IPS-NIHi7 (cell line): ENCODE data around the gene PTPN20.
"Not testable (repeated sequence)": the region's sequence is repeated elsewhere in the genome, so short reads cannot be mapped to it uniquely, and the experiment has no call there.

Experiments
- DNase-seq: peaks from one replicate; pipeline ENCODE4 v3.0.0; 2012; ENCODE audit warnings: mixed read lengths; ENCODE audit errors: extremely low spot score

Gene PTPN20, protein sequence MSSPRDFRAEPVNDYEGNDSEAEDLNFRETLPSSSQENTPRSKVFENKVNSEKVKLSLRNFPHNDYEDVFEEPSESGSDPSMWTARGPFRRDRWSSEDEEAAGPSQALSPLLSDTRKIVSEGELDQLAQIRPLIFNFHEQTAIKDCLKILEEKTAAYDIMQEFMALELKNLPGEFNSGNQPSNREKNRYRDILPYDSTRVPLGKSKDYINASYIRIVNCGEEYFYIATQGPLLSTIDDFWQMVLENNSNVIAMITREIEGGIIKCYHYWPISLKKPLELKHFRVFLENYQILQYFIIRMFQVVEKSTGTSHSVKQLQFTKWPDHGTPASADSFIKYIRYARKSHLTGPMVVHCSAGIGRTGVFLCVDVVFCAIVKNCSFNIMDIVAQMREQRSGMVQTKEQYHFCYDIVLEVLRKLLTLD

DNA sequence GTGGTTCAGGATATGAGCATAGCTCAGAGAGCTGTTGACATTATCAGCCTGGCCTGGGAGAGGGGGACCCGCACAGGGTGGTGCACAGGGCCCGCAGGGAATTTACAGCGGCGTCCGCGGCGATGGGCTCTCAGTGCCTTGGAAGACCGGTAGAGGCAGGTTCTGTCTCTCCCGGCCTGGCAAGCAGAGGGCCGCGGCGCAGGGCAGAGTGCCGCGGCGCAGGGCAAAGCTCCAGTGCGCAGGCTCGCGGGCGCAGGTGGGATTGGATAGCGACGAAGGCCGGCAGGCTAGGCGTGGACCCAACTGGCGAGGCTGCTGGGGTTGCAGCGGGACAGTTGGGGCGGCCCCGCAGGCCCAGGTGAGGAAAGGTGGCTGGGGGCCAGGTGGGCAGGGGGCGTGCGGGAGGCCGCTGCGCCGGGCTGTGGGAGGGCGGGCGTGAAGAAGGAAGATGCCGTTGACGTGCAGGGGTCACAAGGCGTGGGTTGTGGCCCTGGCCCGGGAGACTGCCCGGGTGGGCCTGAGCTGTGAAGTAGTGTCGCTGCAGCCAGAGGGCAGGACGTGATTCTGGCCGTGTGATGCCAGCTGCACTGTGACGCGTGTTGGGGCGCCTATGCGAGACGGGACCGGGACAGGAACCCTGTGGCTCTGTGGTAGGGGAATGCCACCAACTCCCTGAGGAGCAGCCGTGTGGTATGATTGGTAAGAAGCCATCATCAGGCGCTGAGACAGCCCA is at the start of gene PTPN20:
TSS of gene PTPN20 (plus strand) at position 285 of the 733 bp plus-strand sequence. CDS start 21,072 bp downstream, outside the sequence.
- DNase-seq, result peak; percentile 2

DNA sequence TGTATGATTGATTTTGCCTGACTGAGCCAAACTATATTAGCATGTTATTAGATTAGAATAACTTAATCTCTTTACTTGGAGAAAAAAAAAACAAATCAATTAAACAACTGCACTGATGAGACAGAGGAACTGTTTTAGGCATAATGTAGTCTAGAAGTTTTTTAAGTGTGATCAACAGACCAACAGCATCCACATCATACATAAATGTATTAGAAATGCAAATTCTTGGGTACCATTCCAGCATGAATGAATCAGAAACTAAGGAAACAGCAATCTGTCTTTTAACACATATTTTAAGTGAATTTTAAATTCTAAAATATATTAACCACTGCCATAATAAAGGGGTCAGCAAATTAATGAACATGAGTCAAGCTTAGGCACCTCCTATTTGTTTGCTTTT is 41.5 kb upstream of the PTPN20 start:
- DNase-seq, result not testable (repeated sequence)

DNA sequence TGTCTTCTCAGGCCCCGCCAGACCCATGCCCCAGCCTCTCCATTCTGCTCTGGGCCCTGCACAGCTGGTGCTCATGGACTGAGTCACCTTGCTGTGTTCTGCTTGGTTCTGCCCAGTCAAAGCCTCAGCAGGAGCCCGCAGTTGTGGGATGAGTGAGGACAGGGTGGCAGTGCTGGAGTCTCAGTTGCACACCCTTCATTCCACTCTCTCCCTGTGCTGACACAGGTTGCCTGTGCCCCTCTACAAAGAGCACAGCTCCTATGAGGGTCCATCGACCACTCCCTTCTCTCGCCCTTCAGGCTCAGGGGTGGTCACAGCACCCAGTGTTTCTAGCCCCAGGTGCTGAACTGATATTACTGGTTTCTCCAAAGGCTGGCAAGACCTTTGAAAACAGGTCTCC is 39.6 kb upstream of the PTPN20 start:
- not testable (repeated sequence) for DNase-seq

DNA sequence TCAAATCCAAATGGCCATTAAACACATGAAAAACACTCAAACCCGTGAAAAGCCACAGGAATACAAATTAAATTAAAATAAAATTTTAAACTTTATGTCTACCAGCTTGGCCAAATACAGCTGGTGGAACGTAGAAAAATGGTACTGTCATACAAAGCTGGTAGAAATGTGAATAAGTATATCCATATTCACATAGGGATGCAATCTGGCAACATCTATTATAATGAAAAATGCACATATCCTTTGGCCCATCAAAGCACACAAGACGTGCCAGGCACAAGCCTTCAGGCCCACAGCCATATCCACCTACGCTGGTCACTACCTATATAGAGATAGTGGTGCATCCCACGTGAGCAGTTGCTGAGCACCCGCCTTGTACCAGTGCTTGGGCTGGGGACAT is 35.9 kb upstream of the PTPN20 start:
- DNase-seq, result not testable (repeated sequence)

DNA sequence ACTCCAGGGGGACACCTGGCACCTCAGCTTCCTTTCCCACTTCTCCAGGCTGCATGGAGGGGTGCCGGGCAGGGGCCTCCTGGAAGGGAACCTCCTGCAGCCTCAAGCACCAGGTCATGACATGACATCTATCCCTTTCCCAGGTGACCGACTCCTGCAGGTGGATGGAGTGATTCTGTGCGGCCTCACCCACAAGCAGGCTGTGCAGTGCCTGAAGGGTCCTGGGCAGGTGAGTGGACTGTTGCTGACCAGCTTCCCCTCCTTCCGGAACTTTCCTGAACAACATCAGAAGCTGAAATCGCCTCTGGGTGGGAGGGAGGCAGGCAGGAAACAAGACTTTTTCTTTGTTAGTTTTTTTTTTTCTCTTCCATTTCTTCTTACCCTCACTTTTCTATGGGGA is 34.5 kb upstream of the PTPN20 start:
- not testable (repeated sequence) for DNase-seq

DNA sequence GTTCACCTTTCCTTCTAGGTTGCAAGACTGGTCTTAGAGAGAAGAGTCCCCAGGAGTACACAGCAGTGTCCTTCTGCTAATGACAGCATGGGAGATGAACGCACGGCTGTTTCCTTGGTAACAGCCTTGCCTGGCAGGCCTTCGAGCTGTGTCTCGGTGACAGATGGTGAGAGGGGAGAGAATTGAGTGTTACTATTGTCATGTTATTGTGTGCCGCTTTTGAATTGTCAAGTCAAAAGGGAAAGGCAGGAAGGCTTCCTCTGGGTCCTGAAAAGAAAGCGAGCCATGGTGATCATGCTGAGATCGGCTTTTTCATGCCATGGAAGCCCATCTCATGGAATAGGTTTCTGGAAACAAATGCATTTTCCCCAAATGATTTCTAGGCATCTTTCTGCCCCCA is 32.5 kb upstream of the PTPN20 start:
- not testable (repeated sequence) for DNase-seq

DNA sequence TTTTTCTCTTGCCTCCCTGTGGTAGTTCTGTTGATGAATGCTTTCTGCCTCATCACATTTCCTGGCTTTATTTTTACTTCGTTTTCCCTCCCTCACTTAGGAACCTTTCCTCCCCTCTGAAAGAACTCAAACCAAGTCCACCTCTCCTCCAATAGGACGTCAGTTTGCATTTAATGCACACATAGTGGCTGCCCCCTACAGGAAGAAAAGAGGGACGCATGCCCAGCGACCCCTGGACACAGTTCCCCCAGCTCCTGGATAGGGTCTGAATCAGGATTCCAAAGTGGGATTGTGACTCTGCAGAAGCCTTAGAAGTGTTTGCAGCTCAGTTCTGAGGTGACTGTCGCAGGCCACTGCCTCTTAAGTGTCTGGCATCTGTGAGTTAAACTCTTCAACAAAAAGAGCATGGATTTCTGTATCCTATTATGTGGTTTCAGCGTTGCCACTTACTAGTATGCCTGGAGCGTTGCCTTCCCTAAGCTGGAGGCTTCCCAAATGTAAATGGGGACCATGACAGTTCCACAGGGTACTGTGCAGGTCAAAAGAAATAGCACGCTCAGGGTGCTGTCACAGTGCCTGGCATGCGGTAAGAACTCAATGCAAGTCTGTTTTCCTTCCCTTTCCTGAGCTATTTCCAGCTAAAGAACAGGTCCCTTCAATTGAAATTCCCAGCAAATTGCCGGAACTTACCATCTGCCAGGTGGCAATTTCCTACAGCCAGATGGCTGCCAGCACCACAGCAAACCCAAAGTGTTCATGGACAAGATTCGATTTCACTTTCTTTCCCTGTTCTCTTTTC is 20.2 kb upstream of the PTPN20 start:
- DNase-seq, result not testable (repeated sequence)

DNA sequence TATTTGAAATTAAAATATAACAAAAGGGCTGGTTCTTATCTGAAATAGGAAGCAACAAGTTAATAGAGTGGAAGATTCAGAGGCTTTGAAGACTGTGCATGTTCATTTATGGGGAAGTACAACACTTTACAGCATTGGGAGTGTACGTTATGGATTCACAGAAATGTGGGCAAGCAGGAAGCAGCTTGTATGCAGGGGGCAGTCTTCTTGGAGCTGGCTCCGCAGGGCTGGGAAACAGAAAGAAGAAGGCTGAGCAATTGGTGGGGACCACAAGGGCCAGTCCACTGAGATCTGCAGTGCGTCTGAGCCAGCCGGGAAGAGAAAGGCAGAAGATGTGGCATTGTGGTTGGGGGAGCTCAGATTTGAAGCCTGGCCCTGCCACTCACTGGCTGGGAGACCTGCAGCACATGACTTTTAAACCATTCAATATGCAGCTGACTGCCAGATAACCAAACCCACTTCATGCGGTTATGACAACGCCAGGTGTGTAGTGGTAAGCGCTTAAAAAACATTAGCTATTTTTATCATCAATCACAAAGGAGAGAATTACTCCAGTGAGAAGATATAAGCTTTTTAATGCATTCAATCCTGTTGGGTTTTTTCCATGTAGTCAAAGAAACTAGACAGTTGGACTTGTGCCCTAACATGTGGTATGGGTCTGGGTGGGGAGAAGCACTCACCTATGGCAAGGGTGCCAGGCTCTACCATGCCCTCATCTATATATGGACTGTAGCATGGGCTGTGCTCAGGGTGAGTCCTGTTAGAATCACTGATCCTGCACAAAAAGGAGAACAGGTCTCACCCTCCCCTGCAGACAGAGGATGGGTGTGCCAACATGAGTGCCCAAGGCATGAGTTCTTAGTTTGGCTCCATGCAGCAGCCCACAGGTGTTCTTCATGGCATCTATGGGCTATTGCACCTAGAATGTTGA is 14.2 kb upstream of the PTPN20 start:
- not testable (repeated sequence) for DNase-seq

DNA sequence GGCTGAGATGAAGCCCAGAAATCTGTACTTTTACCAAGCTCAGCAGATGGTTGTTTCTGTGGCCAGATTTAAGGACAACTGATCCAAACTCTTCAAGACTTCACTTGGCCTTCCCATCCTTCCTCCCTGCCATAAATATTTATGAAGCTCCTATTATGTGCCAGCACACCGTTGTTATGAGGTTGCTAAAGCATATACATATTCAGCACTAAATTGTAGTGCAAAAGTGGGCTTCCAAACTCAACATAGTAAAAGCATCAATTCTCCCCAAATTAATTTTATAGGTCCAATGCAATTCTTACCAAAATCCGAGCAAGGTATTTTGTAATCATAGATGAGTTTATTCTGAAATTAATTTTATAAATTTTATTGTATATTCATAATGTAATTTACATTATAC is 10.0 kb upstream of the PTPN20 start:
- not testable (repeated sequence) for DNase-seq

DNA sequence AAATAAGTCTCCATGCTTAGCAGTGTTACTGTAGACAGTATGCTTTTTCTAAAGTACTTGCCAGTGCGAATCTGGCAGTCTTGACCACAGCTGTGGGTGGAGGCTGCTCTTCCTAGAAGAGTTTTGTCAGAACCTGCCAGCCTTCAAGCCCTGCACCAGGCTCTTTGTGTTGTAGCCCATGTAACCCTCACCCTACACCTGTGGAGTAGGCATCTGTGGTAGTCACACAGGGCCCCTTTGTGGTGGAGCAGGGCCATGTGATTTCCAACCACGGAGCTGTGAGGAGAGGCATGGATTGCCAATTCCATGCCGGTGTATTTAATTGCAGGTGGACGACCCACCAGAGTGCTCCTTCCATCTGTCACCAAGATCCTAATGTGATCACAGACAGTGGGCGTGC is 7.4 kb upstream of the PTPN20 start:
- not testable (repeated sequence) for DNase-seq

DNA sequence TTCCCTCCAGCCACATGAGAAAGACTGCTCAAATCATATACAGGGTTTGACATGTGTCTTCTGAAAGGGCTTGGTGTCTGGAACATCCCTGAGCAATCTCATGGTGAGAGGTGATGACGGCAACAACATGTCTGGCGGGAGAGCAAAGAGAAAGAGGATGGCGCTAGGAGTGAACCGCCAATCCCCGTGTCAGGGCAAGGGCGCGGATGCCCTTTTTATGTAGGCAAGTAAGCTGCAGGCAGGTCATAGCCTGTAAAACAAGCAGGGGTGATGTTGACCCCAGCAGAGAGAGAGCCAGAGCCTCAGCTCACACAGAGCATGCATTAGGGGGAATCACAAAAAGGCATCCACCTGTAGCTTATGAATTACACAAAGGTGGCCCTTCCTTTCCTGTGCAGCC is 4.9 kb upstream of the PTPN20 start:
- DNase-seq, result not testable (repeated sequence)

DNA sequence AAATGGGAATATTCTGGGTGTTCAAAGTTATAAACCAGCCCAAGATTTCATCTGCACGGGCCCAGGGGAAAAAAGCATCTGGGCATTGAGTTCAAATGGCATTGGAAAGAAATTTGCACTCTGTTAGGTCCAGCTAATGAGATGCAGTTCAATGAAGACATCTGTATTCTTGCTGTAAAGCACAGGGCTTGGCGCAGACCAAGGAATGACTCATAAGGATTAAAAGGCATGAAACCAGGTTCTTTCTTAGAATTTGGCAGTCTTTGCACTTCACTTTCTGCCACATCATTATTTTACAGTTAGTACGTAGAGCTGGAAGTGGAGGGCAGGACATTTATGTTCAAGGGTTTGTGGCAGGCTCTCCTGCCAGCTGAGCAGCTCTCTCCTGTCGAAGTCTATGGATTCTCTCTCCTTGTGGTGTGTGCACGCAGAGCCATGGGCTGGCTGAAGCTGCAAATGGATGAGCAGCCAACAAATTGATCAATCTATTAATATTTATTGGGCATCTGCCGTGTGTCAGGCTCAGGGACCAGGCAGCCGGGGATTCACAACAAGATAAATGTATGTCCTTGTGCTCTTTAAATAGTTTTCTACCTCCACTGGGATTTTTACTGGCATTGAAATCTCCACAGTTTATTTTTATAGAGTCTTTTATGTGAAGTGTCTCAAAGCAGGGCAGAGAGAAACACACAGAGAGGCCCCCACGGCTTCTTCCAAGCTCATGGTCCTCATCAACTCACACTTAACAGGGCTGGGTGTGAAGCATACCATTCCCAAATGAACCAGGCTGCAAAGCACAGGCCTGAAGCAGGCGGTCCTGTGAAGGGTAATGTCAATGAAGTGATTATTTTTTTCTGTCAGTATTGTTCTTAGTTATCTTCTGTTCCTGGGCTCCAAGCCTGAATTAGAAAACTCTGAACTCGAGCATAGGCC is 3.8 kb upstream of the PTPN20 start:
- DNase-seq, result not testable (repeated sequence)

DNA sequence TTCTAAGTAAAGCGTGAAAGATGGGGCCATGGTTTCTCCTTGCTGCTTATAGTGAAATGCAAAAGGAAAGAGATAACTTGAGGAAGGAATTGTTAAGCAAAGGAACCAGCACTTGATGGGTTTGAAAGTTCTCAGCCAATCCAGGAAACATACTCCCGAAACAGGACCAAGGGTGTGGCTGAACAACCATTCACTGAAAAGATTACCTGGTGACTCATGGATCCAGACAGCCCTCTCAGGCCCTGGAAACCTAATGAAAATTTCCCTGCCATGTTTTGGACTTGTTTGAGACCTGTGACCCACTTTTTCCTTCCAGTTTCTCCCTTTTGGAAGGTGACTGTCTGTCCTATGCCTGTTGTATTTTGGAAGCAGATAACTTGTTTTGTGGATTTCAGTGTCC is 11.3 kb downstream of the PTPN20 start:
- not testable (repeated sequence) for DNase-seq

DNA sequence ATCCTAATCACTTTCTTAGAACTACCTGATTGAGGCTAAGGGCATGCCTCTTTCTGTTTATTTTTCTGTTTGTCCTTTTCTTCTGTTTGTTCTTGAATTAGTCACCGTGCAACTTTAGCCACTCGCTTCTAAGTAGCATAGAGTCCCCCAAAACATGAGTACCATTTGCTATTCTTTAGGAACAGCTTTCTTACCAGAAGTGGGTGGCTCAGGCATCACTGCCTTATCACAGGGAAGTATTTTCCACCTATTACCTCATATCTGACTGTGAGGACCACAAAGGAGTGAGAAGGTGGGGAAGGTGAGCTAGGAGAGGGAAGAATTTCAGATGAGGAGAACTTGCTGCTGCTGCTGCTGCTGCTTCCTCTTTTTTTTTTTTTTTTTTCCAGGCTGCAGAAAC is 13.9 kb downstream of the PTPN20 start:
- not testable (repeated sequence) for DNase-seq

DNA sequence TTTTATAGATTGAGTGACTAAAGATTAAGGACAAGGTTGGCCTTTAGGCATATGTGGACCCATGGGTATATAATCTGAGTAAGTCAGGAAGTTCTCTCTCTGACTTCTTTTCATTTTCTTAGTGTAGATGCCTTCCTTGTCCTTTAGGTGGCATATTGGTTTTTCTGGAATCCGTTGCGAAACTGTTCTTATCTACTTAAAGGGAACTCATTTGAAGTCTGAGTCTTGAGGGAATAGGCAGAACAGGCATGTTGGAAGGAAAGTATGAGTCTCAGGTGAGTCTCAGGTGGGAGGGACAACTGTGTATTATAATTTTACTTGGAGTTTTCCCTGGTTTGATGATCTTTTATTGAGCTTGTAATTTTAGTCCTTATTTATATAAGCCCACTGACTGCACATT is 14.6 kb downstream of the PTPN20 start:
- not testable (repeated sequence) for DNase-seq

DNA sequence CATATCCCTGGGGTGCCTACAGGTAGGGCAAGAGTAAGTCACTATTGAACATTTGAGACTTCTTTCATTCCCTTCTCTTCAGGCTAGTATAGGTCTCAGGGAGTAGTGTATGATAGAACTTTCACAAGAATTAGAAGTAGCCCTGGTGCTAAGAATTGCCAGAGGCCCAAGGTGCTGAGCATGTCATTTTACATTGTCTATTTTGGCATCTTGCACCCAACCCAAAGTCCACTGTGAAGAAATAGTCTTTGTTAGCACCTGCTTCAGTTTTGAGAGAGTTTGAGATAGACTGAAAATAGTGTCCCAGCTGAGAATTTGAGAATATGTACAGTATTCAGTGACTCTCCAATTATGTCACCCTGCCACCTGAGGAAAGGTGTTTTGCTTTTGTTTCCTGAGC is 17.6 kb downstream of the PTPN20 start:
- not testable (repeated sequence) for DNase-seq

DNA sequence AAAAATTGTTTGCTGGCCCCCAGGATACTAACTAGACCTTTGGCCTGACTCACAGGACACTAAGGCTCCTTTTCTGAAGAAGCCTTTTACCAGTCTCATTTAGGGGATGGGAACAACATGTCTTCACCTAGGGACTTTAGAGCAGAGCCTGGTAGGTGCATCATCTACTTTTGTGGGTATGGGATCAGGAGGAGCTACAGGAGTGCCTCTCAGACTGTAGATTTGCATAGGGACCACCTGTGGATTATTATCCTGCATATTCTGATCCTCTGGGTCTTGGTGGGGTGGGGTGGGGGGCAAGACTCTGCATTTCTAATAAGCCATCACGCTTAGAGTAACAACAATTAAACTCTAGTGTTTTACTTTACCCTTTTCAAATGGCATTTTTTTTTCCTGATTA is 21.2 kb downstream of the PTPN20 start:
- not testable (repeated sequence) for DNase-seq

DNA sequence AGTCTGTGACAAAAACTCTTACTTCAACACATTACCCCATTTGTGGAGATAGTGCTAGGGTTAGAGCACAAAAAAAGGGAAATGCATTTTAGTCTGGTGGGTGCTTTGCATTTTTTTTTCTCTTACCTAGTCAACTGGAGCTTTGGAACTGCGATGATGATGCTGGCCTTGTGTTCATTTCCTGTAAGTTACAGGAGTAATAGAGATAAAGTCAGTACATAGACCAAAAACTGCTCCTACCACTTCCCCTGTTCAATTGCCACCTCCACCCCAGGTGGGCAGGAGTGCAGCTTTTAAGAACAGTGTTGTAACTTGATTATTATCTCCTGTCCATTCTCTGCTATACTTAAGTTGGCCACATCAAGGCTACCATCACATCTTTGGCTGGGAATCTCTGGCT is 29.9 kb downstream of the PTPN20 start:
- DNase-seq, result not testable (repeated sequence)

DNA sequence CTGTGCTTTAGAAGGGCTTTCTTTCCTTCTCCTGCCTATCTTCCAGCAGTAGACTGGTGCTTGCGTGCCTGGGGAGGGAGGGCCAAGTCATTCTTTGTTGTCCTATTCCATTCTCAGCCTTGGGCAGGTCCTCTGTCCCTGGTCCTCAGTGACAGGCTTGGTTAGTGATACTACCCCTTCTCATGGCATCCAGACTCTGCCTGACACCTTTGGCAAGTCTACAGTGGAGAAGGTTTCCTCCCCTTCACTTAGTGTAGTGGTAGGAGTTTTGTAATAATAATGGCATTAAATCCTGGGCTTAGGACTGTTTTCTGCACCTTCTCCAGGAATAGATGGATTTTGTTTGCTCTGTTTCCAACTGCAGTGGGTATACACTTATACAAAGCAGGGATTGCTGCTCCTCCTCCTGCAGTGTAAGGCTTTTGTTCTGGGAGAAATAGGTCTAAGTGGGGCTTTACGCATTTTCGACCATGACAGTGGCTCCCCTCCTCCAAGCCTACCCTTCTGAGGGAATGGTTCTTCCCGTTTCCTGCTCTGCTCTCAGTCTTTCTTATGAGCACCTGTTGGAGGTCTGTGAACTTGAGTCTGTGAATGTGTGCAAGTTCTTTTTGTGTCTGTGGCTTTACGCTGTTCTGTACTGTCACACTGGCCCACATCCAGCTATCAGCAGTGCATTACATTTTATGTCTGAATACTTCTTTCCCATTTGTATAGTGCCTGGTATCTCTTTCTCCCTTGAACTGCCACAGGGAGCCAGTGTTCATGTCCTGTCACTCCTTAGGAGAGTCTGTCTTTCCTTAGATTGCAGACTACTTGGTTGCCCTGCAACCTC is 37.7 kb downstream of the PTPN20 start:
- peak; percentile 8 for DNase-seq
